Keratinocyte (primary cell): ENCODE measurements around the gene TCP11L1. TPM values are rescaled to one million over a fixed set of nuclear protein-coding genes. Genes with fewer than 3 reads are reported as not detected.

ENCODE experiments used
- DNase-seq: peaks from one replicate; pipeline ENCODE4 v3.0.0-alpha.2; 2011; ENCODE audit warnings: low read depth, missing footprints, low spot score
- FAIRE-seq: peaks from 2 replicates; lab custom pipeline; 2011; peaks lifted over from hg19 to GRCh38; lab: Jason Lieb, UNC
- H2AFZ ChIP-seq: 2 replicates; pipeline ENCODE4 v1.6.0; 2012; ENCODE audit warnings: low read length, control low read depth, inconsistent platforms; ENCODE audit not compliant: control insufficient read depth
- H3K27ac ChIP-seq: 2 replicates; pipeline ENCODE4 v1.5.1; 2011; ENCODE audit warnings: low read length; ENCODE audit not compliant: control insufficient read depth, insufficient read depth
- H3K27me3 ChIP-seq: 3 replicates; pipeline ENCODE4 v1.6.0; 2011; ENCODE audit warnings: low read length; ENCODE audit not compliant: control insufficient read depth, insufficient read depth; ENCODE audit errors: extremely low read depth
- H3K36me3 ChIP-seq, 2 experiments: 2 replicates in 1 of 2; 3 replicates in 1 of 2; pipeline ENCODE4 v1.5.1; 2011; ENCODE audit warnings: low read length in 2 of 2, mild to moderate bottlenecking in 1 of 2; ENCODE audit not compliant: control insufficient read depth in 2 of 2, insufficient read depth in 2 of 2; ENCODE audit errors: extremely low read depth in 1 of 2
- H3K4me1 ChIP-seq: 3 replicates; pipeline ENCODE4 v1.5.1; 2011; ENCODE audit warnings: low read length; ENCODE audit not compliant: control insufficient read depth, insufficient read depth; ENCODE audit errors: extremely low read depth
- H3K4me2 ChIP-seq: 3 replicates; pipeline ENCODE4 v1.6.0; 2011; ENCODE audit warnings: low read depth, low read length; ENCODE audit not compliant: control insufficient read depth, insufficient read depth; ENCODE audit errors: extremely low read depth
- H3K4me3 ChIP-seq, 3 experiments: fragments of 200-600 bp in 1 of 3; sonication (generic) in 1 of 3; 2 replicates in 2 of 3; 3 replicates in 1 of 3; pipeline ENCODE4 v1.5.1; 2011 to 2016; ENCODE audit warnings: low read length in 3 of 3, mild to moderate bottlenecking in 3 of 3, control low read depth in 2 of 3, inconsistent platforms in 1 of 3, low read depth in 1 of 3, mixed read lengths in 1 of 3, mixed run types in 1 of 3, moderate library complexity in 1 of 3; ENCODE audit not compliant: control insufficient read depth in 2 of 3, insufficient read depth in 2 of 3; ENCODE audit errors: extremely low read depth in 1 of 3
- H3K79me2 ChIP-seq: 2 replicates; pipeline ENCODE4 v1.6.0; 2012; ENCODE audit warnings: low read length; ENCODE audit not compliant: control insufficient read depth, insufficient read depth
- H3K9ac ChIP-seq: 3 replicates; pipeline ENCODE4 v1.6.0; 2011; ENCODE audit warnings: low read length; ENCODE audit not compliant: control insufficient read depth, insufficient read depth; ENCODE audit errors: extremely low read depth
- H3K9me1 ChIP-seq: 3 replicates; pipeline ENCODE4 v1.6.0; 2011; ENCODE audit warnings: low read length; ENCODE audit not compliant: control insufficient read depth, insufficient read depth; ENCODE audit errors: extremely low read depth
- H3K9me3 ChIP-seq: 2 replicates; pipeline ENCODE4 v1.5.1; 2012; ENCODE audit warnings: low read depth, low read length; ENCODE audit not compliant: control insufficient read depth
- H4K20me1 ChIP-seq: 3 replicates; pipeline ENCODE4 v1.6.0; 2011; ENCODE audit warnings: low read length; ENCODE audit not compliant: control insufficient read depth, insufficient read depth; ENCODE audit errors: extremely low read depth
- CTCF ChIP-seq, 3 experiments: IDR thresholded peaks in 1 of 3; conservative IDR thresholded peaks in 1 of 3; optimal IDR thresholded peaks in 1 of 3; 2 replicates in 2 of 3; 3 replicates in 1 of 3; pipeline versions ENCODE3 to v1.5.1; 2011; ENCODE audit warnings: low read length in 3 of 3, mild to moderate bottlenecking in 3 of 3, moderate library complexity in 2 of 3, control low read depth in 1 of 3, inconsistent platforms in 1 of 3; ENCODE audit not compliant: insufficient read depth in 2 of 3; ENCODE audit errors: extremely low read depth in 1 of 3
- EZH2 ChIP-seq: IDR thresholded peaks from one replicate; pipeline ENCODE4 v1.6.1; 2012; ENCODE audit warnings: inconsistent platforms, mild to moderate bottlenecking, low read length, moderate library complexity
- dilution Hi-C: fragments of 300-500 bp; cut with MboI; formaldehyde crosslinking; loops from one replicate; pipeline ENCODE4 v1.7.0; 2020; ENCODE audit warnings: low sequenced_read_pairs; ENCODE audit not compliant: extremely low pct_ligation_motif_present
- polyA plus RNA-seq, 5 experiments: library from polyadenylated mRNA; depleted of rRNA in 3 of 5; stranded (reverse) in 3 of 5; stranded (forward) in 1 of 5; unstranded in 1 of 5; fragments of >200 nt; gene quantifications; 1 replicate in 1 of 5; 2 replicates in 3 of 5; 3 replicates in 1 of 5; pipeline versions ENCODE4 v1.2.1 to v1.2.3, GENCODE V29; 2011 to 2012; ENCODE audit warnings: missing spikeins in 2 of 5, low read depth in 1 of 5, low replicate concordance in 1 of 5

TCP11L1 gene
- polyA plus RNA-seq, 1 donor (not counting 4 experiments of a cell fraction or from before 2014, with no cell fraction given) = 22.8 TPM

- Histone ChIP-seq H3K27ac (no peak overlapping the region), H3K27me3 (no peaks in the 10 kb centered on the region), H3K4me3 (no peak overlapping the region), H3K9me3 (no peaks in the 10 kb centered on the region), H4K20me1 (no peaks in the 10 kb centered on the region), H3K9me1 (no peaks in the 10 kb centered on the region), H3K4me2 (no peak overlapping the region), H2AFZ (no peak overlapping the region), H3K36me3 (no peaks in the 10 kb centered on the region), H3K79me2 (no peaks in the 10 kb centered on the region), H3K9ac (no peak overlapping the region), H3K4me1 (no peaks in the 10 kb centered on the region)
- no peak for DNase-seq
- FAIRE-seq = no peak
- dilution Hi-C loops = no loop called here
- no peak for TF ChIP-seq EZH2
- TF ChIP-seq CTCF (optimal IDR thresholded peaks at IDR 0.05 in 1 of 3, IDR thresholded peaks at IDR 0.05 in 1 of 3, conservative IDR thresholded peaks at IDR 0.05 in 1 of 3; ENCODE audit: extremely low read depth in 1 of 3, insufficient read depth in 2 of 3, low read length in 3 of 3) = no peak
These were observed 47.9 kb upstream of the TCP11L1 start for GRCh38 chr11:32991427-32991826.

GRCh38 chr11:32991898-32992297 is 47.5 kb upstream of the TCP11L1 start:
- dilution Hi-C loops = no loop called here
- DNase-seq (no peak), FAIRE-seq (no peak)

More at GRCh38 chr11:32991898-32992297, 47.5 kb upstream of the TCP11L1 start:
- H3K27ac ChIP-seq = no peak overlapping the region
- no peak overlapping the region for H2AFZ ChIP-seq
- H3K4me2 ChIP-seq = no peak overlapping the region
- no peak overlapping the region for H3K9ac ChIP-seq
- H3K79me2 ChIP-seq = no peaks in the 10 kb centered on the region
- H3K9me1 ChIP-seq = no peaks in the 10 kb centered on the region
- no peaks in the 10 kb centered on the region for H3K36me3 ChIP-seq
- no peak overlapping the region for H3K4me3 ChIP-seq
- H3K9me3 ChIP-seq = no peaks in the 10 kb centered on the region
- H3K4me1 ChIP-seq = no peaks in the 10 kb centered on the region
- H4K20me1 ChIP-seq = no peaks in the 10 kb centered on the region
- H3K27me3 ChIP-seq = no peaks in the 10 kb centered on the region
- TF ChIP-seq EZH2 = no peak
- no peak for TF ChIP-seq CTCF (optimal IDR thresholded peaks at IDR 0.05 in 1 of 3, IDR thresholded peaks at IDR 0.05 in 1 of 3, conservative IDR thresholded peaks at IDR 0.05 in 1 of 3; ENCODE audit: extremely low read depth in 1 of 3, insufficient read depth in 2 of 3, low read length in 3 of 3)
